Heart left ventricle (tissue), 16 donors: Measurements from ENCODE around the gene NKRF. TPM values are rescaled to one million over a fixed set of nuclear protein-coding genes. Genes with fewer than 3 reads are reported as not detected.
A peak's percentile ranks its signal among the peaks of the same experiment; 100 is the strongest.

ENCODE experiments used
- ATAC-seq, 4 donors: fragments of 200-7000 bp; cut with Tn5 transposase; one replicate each; pipeline ENCODE4 v1.9.1; 2020 to 2022; ENCODE audit warnings: moderate library complexity in 4 of 4, mild to moderate bottlenecking in 3 of 4, moderate number of reproducible peaks in 1 of 4
- DNase-seq, 5 donors: peaks; one replicate each; pipeline ENCODE4 v3.0.0-alpha.2; 2020
- H3K27ac ChIP-seq, 12 donors: fragments of 200-600 bp; sonication (generic) in 4 of 12; one replicate each; pipeline versions ENCODE4 v1.5.0 to v1.8.0; 2016 to 2022; ENCODE audit warnings: mild to moderate bottlenecking in 2 of 12
- H3K27me3 ChIP-seq, 9 donors: fragments of 200-600 bp; sonication (generic) in 2 of 9; one replicate each; pipeline versions ENCODE4 v1.5.1 to v1.8.0; 2016 to 2022; ENCODE audit warnings: mild to moderate bottlenecking in 3 of 9
- H3K36me3 ChIP-seq, 9 donors: fragments of 200-600 bp; sonication (generic) in 2 of 9; one replicate each; pipeline versions ENCODE4 v1.5.0 to v1.8.0; 2018 to 2022; ENCODE audit warnings: mild to moderate bottlenecking in 2 of 9
- H3K4me1 ChIP-seq, 12 donors: fragments of 200-600 bp; sonication (generic) in 4 of 12; one replicate each; pipeline versions ENCODE4 v1.5.0 to v1.8.0; 2016 to 2022; ENCODE audit warnings: mild to moderate bottlenecking in 3 of 12
- H3K4me3 ChIP-seq, 12 donors: fragments of 200-600 bp; sonication (generic) in 4 of 12; one replicate each; pipeline versions ENCODE4 v1.5.0 to v1.8.0; 2017 to 2022; ENCODE audit warnings: mild to moderate bottlenecking in 9 of 12, moderate library complexity in 4 of 12
- H3K9me3 ChIP-seq, 12 donors: fragments of 200-600 bp; sonication (generic) in 4 of 12; one replicate each; pipeline versions ENCODE4 v1.5.0 to v1.8.0; 2016 to 2022; ENCODE audit warnings: mild to moderate bottlenecking in 1 of 12
- POLR2A ChIP-seq, 2 donors: fragments of 450-650 bp; IDR thresholded peaks; one replicate each; pipeline ENCODE4 v1.6.1; 2017; ENCODE audit warnings: antibody characterized with exemption in 2 of 2, mild to moderate bottlenecking in 2 of 2, moderate library complexity in 2 of 2
- WGBS, 4 donors: extraction: QIAGEN DNeasy Blood & Tissue Kit in 2 of 4; methylation state at CpG; one replicate each; pipeline versions ENCODE4 v1.1.5 to v1.1.7; 2013 to 2018; 5-methylcytosine and 5-hydroxymethylcytosine counted together
- intact Hi-C, 10 donors: fragments of 100-400 bp; cut with DNase I; formaldehyde crosslinking; loops; one replicate each; pipeline versions ENCODE4 v1.11.1 to v1.14.2; 2022
- microRNA counts, 2 donors: library from miRNA; unstranded; fragments of <30 nt; microRNA quantifications; one replicate each; lab custom pipeline; 2016
- microRNA-seq, 4 donors: library from miRNA; unstranded; fragments of <30 nt; microRNA quantifications; one replicate each; pipeline versions ENCODE4 to v1.2.0, GENCODE V29; 2017 to 2020
- polyA plus RNA-seq, 2 donors: library from polyadenylated mRNA; stranded (reverse); fragments of 200-250 nt; gene quantifications; one replicate each; pipeline ENCODE4 v1.2.3, GENCODE V29; 2013
- total RNA-seq, 9 donors: library from RNA; depleted of rRNA in 2 of 9; stranded (reverse); fragments of >200 nt in 2 of 9; fragmentation: NEBNext Ultra II Directional in 3 of 9; extraction: Animal tissue kit (Norgen Biotek cat#: 25700) in 3 of 9; gene quantifications; one replicate each; pipeline versions ENCODE4 v1.1.0 to v1.2.4, GENCODE V29; 2016 to 2023
- TF ChIP-seq, protein P1 (sequence below), 12 donors: fragments of 200-600 bp; sonication (generic) in 4 of 12; IDR thresholded peaks; one replicate each; pipeline versions ENCODE4 v1.5.0 to v1.8.0; 2018 to 2022; ENCODE audit warnings: antibody characterized with exemption in 12 of 12, mild to moderate bottlenecking in 5 of 12
- donor health status: ischemic (EF 13 %, LVEDD 7.1; RV severe dilation, severe dysfunction).
- donor health status: healthy with polysubstance abuse.
- donor health status: DM: no; HTN: yes; CAD: no.
- donor health status: DM: no; HTN: no; CAD: no.
- donor health status: ischemic (EF 25% LVEDD 6.9; RV normal size, moderate dysfunction).
- donor health status: ischemic (EF 25% LVEDD 5.7; RV mildly dilated, moderate dysfunction).
- donor health status: healthy.
- donor health status: DM: yes; HTN: yes; CAD: no.
- donor health status: ischemic (EF 35%, LVEDD 5.7; RV mildly dilated, moderate dysfunction).
- donor health status: nonischemic (EF 11% LVEDD 7.7; RV severe dilation, severe dysfunction).
- donor health status: DM: yes; HTN: yes; CAD: no.
- donor health status: PGD.
- donor health status: ischemic (EF 29% LVEDD 5.4; RV normal size, mild dysfunction).
- donor health status: nonischemic (EF 23%, LVEDD 6.1; RV moderate dilation, normal function).

Gene NKRF
- total and polyA plus RNA-seq, 11 donors, result 3.1 to 6.0 (median 4.3) TPM

- no peak for ATAC-seq
- Histone ChIP-seq H3K27ac (no peak overlapping the region), H3K4me1 (no peaks in the 10 kb centered on the region), H3K9me3 (no peaks in the 10 kb centered on the region), H3K4me3 (no peak overlapping the region), H3K36me3 (peaks cover 0 to 7% (median 0%) of the 10 kb centered on the region in 9 donors), H3K27me3 (no peaks in the 10 kb centered on the region)
- intact Hi-C loops, result no loop called here
- no peak for DNase-seq
- WGBS, 4 donors, result 60 to 92% (median 85%) methylated on average over 3 of the region's 3 CpGs
- no peak for TF ChIP-seq POLR2A (IDR thresholded peaks at IDR 0.05)
- TF ChIP-seq, protein P1, sequence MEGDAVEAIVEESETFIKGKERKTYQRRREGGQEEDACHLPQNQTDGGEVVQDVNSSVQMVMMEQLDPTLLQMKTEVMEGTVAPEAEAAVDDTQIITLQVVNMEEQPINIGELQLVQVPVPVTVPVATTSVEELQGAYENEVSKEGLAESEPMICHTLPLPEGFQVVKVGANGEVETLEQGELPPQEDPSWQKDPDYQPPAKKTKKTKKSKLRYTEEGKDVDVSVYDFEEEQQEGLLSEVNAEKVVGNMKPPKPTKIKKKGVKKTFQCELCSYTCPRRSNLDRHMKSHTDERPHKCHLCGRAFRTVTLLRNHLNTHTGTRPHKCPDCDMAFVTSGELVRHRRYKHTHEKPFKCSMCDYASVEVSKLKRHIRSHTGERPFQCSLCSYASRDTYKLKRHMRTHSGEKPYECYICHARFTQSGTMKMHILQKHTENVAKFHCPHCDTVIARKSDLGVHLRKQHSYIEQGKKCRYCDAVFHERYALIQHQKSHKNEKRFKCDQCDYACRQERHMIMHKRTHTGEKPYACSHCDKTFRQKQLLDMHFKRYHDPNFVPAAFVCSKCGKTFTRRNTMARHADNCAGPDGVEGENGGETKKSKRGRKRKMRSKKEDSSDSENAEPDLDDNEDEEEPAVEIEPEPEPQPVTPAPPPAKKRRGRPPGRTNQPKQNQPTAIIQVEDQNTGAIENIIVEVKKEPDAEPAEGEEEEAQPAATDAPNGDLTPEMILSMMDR (IDR thresholded peaks at IDR 0.05), result no peak
Observed at GRCh38 chrX:119552508-119552907, 53.7 kb downstream of the NKRF start.

- 61 to 84% (median 72%) methylated on average over 7 of the region's 7 CpGs for WGBS, 4 donors
- H3K4me1 ChIP-seq, result no peaks in the 10 kb centered on the region
- H3K27ac ChIP-seq, result no peak overlapping the region
- no peaks in the 10 kb centered on the region for H3K27me3 ChIP-seq
- no peaks in the 10 kb centered on the region for H3K9me3 ChIP-seq
- H3K36me3 ChIP-seq, result peaks cover 0 to under 1% (median 0%) of the 10 kb centered on the region in 9 donors
- TF ChIP-seq, protein P1 (IDR thresholded peaks at IDR 0.05), result no peak
- TF ChIP-seq POLR2A (IDR thresholded peaks at IDR 0.05), result no peak
- intact Hi-C loops, result no loop called here
- ATAC-seq (no peak), DNase-seq (no peak)
- no peak overlapping the region for H3K4me3 ChIP-seq
Observed at GRCh38 chrX:119549327-119550016, 56.8 kb downstream of the NKRF start.

GRCh38 chrX:119541188-119541587 lies 65.0 kb downstream of the NKRF start:
- peaks cover 0 to 4% (median 0%) of the 10 kb centered on the region in 12 donors for H3K4me1 ChIP-seq
- H3K27ac ChIP-seq, result peak overlapping the region in 3 of 12 donors; percentile 19 to 35 (median 30)
- WGBS, 4 donors, result 58 to 69% (median 59%) methylated on average over 4 of the region's 4 CpGs
- no peak for DNase-seq
- H3K36me3 ChIP-seq, result peaks cover 0 to 51% (median 13%) of the 10 kb centered on the region in 9 donors
- TF ChIP-seq POLR2A (IDR thresholded peaks at IDR 0.05), result no peak
- TF ChIP-seq, protein P1 (IDR thresholded peaks at IDR 0.05), result no peak
- H3K4me3 ChIP-seq, result no peak overlapping the region
- no peaks in the 10 kb centered on the region for H3K9me3 ChIP-seq
- intact Hi-C loops, result no loop called here
- no peaks in the 10 kb centered on the region for H3K27me3 ChIP-seq
- no peak for ATAC-seq

DNA sequence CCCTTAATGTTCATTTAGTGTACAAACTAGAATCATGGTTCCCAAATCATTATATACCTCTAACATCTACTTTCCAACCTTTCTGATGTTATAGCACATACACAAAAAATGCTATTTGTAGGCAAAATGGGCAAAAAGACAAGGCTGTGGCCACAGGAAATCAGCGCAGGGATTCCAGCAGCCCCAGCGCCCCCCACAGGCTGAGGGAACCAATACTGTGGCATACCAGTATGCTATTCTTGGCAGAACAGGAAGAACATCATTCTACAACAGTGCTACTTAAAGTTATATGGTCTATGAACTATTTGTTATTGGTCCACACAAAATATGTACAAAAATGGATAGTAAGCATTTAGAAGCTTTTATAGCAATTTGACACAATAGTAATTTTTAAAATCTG lies 66.4 kb downstream of the NKRF start:
- TF ChIP-seq POLR2A (IDR thresholded peaks at IDR 0.05), result no peak
- TF ChIP-seq, protein P1 (IDR thresholded peaks at IDR 0.05), result no peak
- Histone ChIP-seq H3K36me3 (peaks cover 0 to 51% (median 13%) of the 10 kb centered on the region in 9 donors), H3K4me3 (no peak overlapping the region), H3K27ac (no peak overlapping the region), H3K27me3 (no peaks in the 10 kb centered on the region), H3K4me1 (peaks cover 0 to 4% (median 0%) of the 10 kb centered on the region in 12 donors), H3K9me3 (no peaks in the 10 kb centered on the region)
- WGBS, 4 donors, result 27 to 53% (median 46%) methylated on average over 2 of the region's 2 CpGs
- intact Hi-C loops, result no loop called here
- ATAC-seq (no peak), DNase-seq (no peak)

MicroRNAs encoded within 50 kb of the gene (microRNA counts, 767-probe panel; counts per million panel counts)
- microRNA hsa-miR-766-3p (lab: Ali Mortazavi, UCI), result 1,287 to 1,593 counts per million in 2 donors

Small RNA genes within 50 kb of the gene (microRNA-seq; reads per million reads assigned to microRNA genes)
- 13.1 to 34.1 (median 18.9) reads per million in 4 donors for gene MIR766

Other genes starting within 250 kb of the NKRF start
- gene SLC25A43, start 207.1 kb downstream of the NKRF start, total RNA-seq, result 1 to 10 TPM; 2.0 to 7.8 (median 3.2) TPM
- gene SLC25A43, start 207.1 kb downstream of the NKRF start, polyA plus RNA-seq, result 1 to 10 TPM; 1.7 to 3.1 TPM
- 100 to 1,000 TPM; 127 to 288 (median 176) TPM for gene SLC25A5, start 138.0 kb downstream of the NKRF start, total RNA-seq
- gene SLC25A5, start 138.0 kb downstream of the NKRF start, polyA plus RNA-seq, result 100 to 1,000 TPM in 1 of 2 donors, 10 to 100 TPM in 1; 48.7 to 590 TPM
- gene STEEP1, start 41.0 kb downstream of the NKRF start, total RNA-seq, result 10 to 100 TPM in 8 of 9 donors, 1 to 10 TPM in 1; 9.7 to 21.7 (median 16.7) TPM
- 10 to 100 TPM in 1 of 2 donors, 1 to 10 TPM in 1; 5.4 to 20.0 TPM for gene STEEP1, start 41.0 kb downstream of the NKRF start, polyA plus RNA-seq
- gene UBE2A, start 31.9 kb downstream of the NKRF start, total RNA-seq, result 10 to 100 TPM; 37.3 to 72.4 (median 65.5) TPM
- gene UBE2A, start 31.9 kb downstream of the NKRF start, polyA plus RNA-seq, result 10 to 100 TPM; 51.5 to 86.2 TPM
- 10 to 100 TPM in 5 of 9 donors, 1 to 10 TPM in 4; 7.6 to 36.4 (median 10.0) TPM for gene SEPTIN6, start 86.7 kb upstream of the NKRF start, total RNA-seq
- gene SEPTIN6, start 86.7 kb upstream of the NKRF start, polyA plus RNA-seq, result 1 to 10 TPM; 3.3 to 7.2 TPM
- gene SOWAHD, start 152.2 kb upstream of the NKRF start, total RNA-seq, result 1 to 10 TPM in 1 of 9 donors, under 1 TPM in 3, not detected in 5; 0.15 to 2.1 (median 0.45) TPM
- under 1 TPM; 0.17 to 0.19 TPM for gene SOWAHD, start 152.2 kb upstream of the NKRF start, polyA plus RNA-seq
- 1,000 to 10,000 TPM in 8 of 9 donors, 100 to 1,000 TPM in 1; 933 to 1,886 (median 1,201) TPM for gene RPL39, start 185.2 kb upstream of the NKRF start, total RNA-seq
- 1,000 to 10,000 TPM; 3,082 to 4,859 TPM for gene RPL39, start 185.2 kb upstream of the NKRF start, polyA plus RNA-seq
- gene UPF3B, start 246.5 kb upstream of the NKRF start, total RNA-seq, result 1 to 10 TPM in 8 of 9 donors, under 1 TPM in 1; 0.71 to 4.3 (median 2.8) TPM
- 1 to 10 TPM; 7.5 to 7.9 TPM for gene UPF3B, start 246.5 kb upstream of the NKRF start, polyA plus RNA-seq